ENCODE measurements around the gene MME.
"Not testable (repeated sequence)": the region's sequence is repeated elsewhere in the genome, so short reads cannot be mapped to it uniquely, and the experiment has no call there.

The MME gene

GRCh38 chr3:155084567-155084966, 4.4 kb downstream of the MME start:
- DNase-seq (ENCODE audit: low read depth) = no peak

- no peak for DNase-seq (ENCODE audit: low read depth)
Observed at GRCh38 chr3:155086051-155086450, 5.9 kb downstream of the MME start.

GRCh38 chr3:155088706-155089345, 8.7 kb downstream of the MME start:
- no peak for DNase-seq (ENCODE audit: low read depth)

GRCh38 chr3:155089495-155089894, 9.4 kb downstream of the MME start:
- no peak for DNase-seq (ENCODE audit: low read depth)

- no peak for DNase-seq (ENCODE audit: low read depth)
Observed at GRCh38 chr3:155093261-155093660, 13.1 kb downstream of the MME start.

- DNase-seq (ENCODE audit: low read depth) = no peak
Observed at GRCh38 chr3:155096303-155097008, 16.3 kb downstream of the MME start.

- no peak for DNase-seq (ENCODE audit: low read depth)
Observed at GRCh38 chr3:155097009-155097349, 16.9 kb downstream of the MME start.

- DNase-seq (ENCODE audit: low read depth) = no peak
Observed at GRCh38 chr3:155101398-155101797, 21.3 kb downstream of the MME start.

- DNase-seq (ENCODE audit: low read depth) = no peak
Observed at GRCh38 chr3:155102329-155102728, 22.2 kb downstream of the MME start.

GRCh38 chr3:155103686-155104085, 23.6 kb downstream of the MME start:
- no peak for DNase-seq (ENCODE audit: low read depth)

- no peak for DNase-seq (ENCODE audit: low read depth)
Observed at GRCh38 chr3:155106119-155106518, 26.0 kb downstream of the MME start.

- no peak for DNase-seq (ENCODE audit: low read depth)
Observed at GRCh38 chr3:155110022-155110421, 29.9 kb downstream of the MME start.

- DNase-seq (ENCODE audit: low read depth) = no peak
Observed at GRCh38 chr3:155110996-155111901, 31.1 kb downstream of the MME start.

GRCh38 chr3:155111971-155112370, 31.9 kb downstream of the MME start:
- no peak for DNase-seq (ENCODE audit: low read depth)

GRCh38 chr3:155112661-155113389, 32.7 kb downstream of the MME start:
- no peak for DNase-seq (ENCODE audit: low read depth)

GRCh38 chr3:155124745-155125144, 44.6 kb downstream of the MME start:
- DNase-seq (ENCODE audit: low read depth) = not testable (repeated sequence)

GRCh38 chr3:155129396-155129795, 49.3 kb downstream of the MME start:
- no peak for DNase-seq (ENCODE audit: low read depth)

- no peak for DNase-seq (ENCODE audit: low read depth)
Observed at GRCh38 chr3:155130001-155130400, 49.9 kb downstream of the MME start.

- no peak for DNase-seq (ENCODE audit: low read depth)
Observed at GRCh38 chr3:155131104-155131503, 51.0 kb downstream of the MME start.

GRCh38 chr3:155134311-155134710, 54.2 kb downstream of the MME start:
- not testable (repeated sequence) for DNase-seq (ENCODE audit: low read depth)

GRCh38 chr3:155135003-155135402, 54.9 kb downstream of the MME start:
- DNase-seq (ENCODE audit: low read depth) = no peak

- DNase-seq (ENCODE audit: low read depth) = no peak
Observed at GRCh38 chr3:155138677-155139076, 58.6 kb downstream of the MME start.

Data from activated T-helper 9 cell treated with anti-CD3 and anti-CD28 coated beads, Interleukin-2, amount 50 U/mL, for 16 hours (primary cell).